ENCODE data around the gene AGPS. TPM values are rescaled to one million over a fixed set of nuclear protein-coding genes. Genes with fewer than 3 reads are reported as not detected.

AGPS gene
- total and polyA plus RNA-seq, 2 of the 13 experiments (the other 11 are each of a cell fraction or from before 2014, with no cell fraction given), result 39.4 to 99.0 TPM

DNA sequence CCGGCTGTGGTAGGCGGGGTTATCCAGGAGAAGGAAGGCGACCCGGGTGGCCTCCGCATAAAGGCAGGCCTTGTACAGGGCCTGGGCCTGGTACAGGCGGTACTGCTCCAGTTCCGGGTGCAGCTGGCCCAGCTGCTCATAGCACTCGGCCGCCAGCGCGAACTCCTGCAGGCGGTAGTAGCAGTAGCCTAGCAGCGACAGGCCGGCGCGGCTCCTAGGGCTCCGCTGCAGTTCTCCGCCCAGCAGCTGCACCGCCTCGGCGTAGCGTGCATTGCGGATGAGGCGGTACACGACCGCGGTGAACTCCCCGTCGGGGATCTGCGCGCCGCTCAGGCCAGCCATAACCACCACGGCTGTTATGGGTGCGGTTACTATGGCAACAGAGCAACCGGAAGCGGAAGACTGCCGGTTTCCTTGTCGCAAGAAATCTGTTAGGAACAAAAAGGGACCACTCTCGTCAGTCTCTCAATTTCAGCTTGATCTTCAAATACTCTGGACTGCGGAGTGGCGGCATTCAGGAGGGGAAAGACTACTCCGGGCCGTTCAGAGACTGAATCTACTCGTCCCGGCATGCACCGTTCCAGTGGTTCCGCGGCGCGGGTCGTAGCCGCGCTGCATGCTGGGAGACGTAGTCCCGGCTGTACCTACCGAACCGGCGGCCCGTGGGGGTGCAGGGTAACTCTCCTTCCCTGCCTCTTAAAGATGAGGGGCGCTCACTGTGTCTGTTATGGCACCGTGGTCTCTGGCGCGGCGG lies 160.0 kb downstream of the AGPS start (continued):
- TF ChIP-seq, protein P1, sequence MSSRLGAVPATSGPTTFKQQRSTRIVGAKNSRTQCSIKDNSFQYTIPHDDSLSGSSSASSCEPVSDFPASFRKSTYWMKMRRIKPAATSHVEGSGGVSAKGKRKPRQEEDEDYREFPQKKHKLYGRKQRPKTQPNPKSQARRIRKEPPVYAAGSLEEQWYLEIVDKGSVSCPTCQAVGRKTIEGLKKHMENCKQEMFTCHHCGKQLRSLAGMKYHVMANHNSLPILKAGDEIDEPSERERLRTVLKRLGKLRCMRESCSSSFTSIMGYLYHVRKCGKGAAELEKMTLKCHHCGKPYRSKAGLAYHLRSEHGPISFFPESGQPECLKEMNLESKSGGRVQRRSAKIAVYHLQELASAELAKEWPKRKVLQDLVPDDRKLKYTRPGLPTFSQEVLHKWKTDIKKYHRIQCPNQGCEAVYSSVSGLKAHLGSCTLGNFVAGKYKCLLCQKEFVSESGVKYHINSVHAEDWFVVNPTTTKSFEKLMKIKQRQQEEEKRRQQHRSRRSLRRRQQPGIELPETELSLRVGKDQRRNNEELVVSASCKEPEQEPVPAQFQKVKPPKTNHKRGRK (CRISPR knock-in tag; IDR thresholded peaks at IDR 0.05), result no peak
- no peak for TF ChIP-seq FOXA1 (IDR thresholded peaks at IDR 0.05)
- TF ChIP-seq FOXA1 (CRISPR knock-in tag; IDR thresholded peaks at IDR 0.05), result 0 out of 2 replicates have a peak, but pooled peaks have one; percentile 30
- TF ChIP-seq, protein P2, sequence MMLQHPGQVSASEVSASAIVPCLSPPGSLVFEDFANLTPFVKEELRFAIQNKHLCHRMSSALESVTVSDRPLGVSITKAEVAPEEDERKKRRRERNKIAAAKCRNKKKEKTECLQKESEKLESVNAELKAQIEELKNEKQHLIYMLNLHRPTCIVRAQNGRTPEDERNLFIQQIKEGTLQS (CRISPR knock-in tag; IDR thresholded peaks at IDR 0.05), result no peak
- TF ChIP-seq THAP11 (CRISPR knock-in tag; IDR thresholded peaks at IDR 0.05), result peak; percentile 98
- no peak; the same call in 1 of the 2 replicates for TF ChIP-seq FOXO1 (CRISPR knock-in tag; IDR thresholded peaks at IDR 0.05)
- TF ChIP-seq ZFX (CRISPR knock-in tag; IDR thresholded peaks at IDR 0.05; ENCODE audit: low read depth), result peak; percentile 92
- peak; percentile 76 for TF ChIP-seq GABPA (IDR thresholded peaks at IDR 0.05; ENCODE audit: low read depth, low read length)
- peak; percentile 95 for TF ChIP-seq GABPA (CRISPR knock-in tag; IDR thresholded peaks at IDR 0.05; ENCODE audit: low read depth)
- TF ChIP-seq ELF1 (CRISPR knock-in tag; IDR thresholded peaks at IDR 0.05), result peak; percentile 93
- no peak; the same call in 1 of the 2 replicates for TF ChIP-seq NCOA1 (CRISPR knock-in tag; IDR thresholded peaks at IDR 0.05)
- TF ChIP-seq RAD21 (CRISPR knock-in tag; IDR thresholded peaks at IDR 0.05), result peak; percentile 40; the same call in 1 of the 2 replicates
- TF ChIP-seq ZNF644 (CRISPR knock-in tag; IDR thresholded peaks at IDR 0.05; ENCODE audit: low read depth), result peak; percentile 24; the same call in 1 of the 2 replicates
- TF ChIP-seq FIP1L1 (IDR thresholded peaks at IDR 0.05; ENCODE audit: borderline replicate concordance, insufficient read depth, low read depth, low read length), result no peak; the same call in 1 of the 2 replicates
- no peak for TF ChIP-seq ZNF558 (CRISPR knock-in tag; IDR thresholded peaks at IDR 0.05; ENCODE audit: borderline replicate concordance)
- no peak for TF ChIP-seq ZNF724P (CRISPR knock-in tag; IDR thresholded peaks at IDR 0.05; ENCODE audit: borderline replicate concordance)
- TF ChIP-seq, protein P3, sequence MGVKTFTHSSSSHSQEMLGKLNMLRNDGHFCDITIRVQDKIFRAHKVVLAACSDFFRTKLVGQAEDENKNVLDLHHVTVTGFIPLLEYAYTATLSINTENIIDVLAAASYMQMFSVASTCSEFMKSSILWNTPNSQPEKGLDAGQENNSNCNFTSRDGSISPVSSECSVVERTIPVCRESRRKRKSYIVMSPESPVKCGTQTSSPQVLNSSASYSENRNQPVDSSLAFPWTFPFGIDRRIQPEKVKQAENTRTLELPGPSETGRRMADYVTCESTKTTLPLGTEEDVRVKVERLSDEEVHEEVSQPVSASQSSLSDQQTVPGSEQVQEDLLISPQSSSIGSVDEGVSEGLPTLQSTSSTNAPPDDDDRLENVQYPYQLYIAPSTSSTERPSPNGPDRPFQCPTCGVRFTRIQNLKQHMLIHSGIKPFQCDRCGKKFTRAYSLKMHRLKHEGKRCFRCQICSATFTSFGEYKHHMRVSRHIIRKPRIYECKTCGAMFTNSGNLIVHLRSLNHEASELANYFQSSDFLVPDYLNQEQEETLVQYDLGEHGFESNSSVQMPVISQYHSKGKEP (CRISPR knock-in tag; IDR thresholded peaks at IDR 0.05), result peak; percentile 56; the same call in 1 of the 2 replicates
- no peak for TF ChIP-seq NFKBIZ (CRISPR knock-in tag; IDR thresholded peaks at IDR 0.05)
- no peak; the same call in 1 of the 2 replicates for TF ChIP-seq ZNF674 (CRISPR knock-in tag; IDR thresholded peaks at IDR 0.05; ENCODE audit: low read depth)
- no peak for TF ChIP-seq TBX3 (IDR thresholded peaks at IDR 0.05; ENCODE audit: borderline replicate concordance)
- TF ChIP-seq, protein P4, sequence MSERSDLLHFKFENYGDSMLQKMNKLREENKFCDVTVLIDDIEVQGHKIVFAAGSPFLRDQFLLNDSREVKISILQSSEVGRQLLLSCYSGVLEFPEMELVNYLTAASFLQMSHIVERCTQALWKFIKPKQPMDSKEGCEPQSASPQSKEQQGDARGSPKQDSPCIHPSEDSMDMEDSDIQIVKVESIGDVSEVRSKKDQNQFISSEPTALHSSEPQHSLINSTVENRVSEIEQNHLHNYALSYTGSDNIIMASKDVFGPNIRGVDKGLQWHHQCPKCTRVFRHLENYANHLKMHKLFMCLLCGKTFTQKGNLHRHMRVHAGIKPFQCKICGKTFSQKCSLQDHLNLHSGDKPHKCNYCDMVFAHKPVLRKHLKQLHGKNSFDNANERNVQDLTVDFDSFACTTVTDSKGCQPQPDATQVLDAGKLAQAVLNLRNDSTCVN (CRISPR knock-in tag; IDR thresholded peaks at IDR 0.05; ENCODE audit: borderline replicate concordance), result peak; percentile 50
- peak; percentile 86 for TF ChIP-seq ATF1 (CRISPR knock-in tag; IDR thresholded peaks at IDR 0.05)
- TF ChIP-seq, protein P5, sequence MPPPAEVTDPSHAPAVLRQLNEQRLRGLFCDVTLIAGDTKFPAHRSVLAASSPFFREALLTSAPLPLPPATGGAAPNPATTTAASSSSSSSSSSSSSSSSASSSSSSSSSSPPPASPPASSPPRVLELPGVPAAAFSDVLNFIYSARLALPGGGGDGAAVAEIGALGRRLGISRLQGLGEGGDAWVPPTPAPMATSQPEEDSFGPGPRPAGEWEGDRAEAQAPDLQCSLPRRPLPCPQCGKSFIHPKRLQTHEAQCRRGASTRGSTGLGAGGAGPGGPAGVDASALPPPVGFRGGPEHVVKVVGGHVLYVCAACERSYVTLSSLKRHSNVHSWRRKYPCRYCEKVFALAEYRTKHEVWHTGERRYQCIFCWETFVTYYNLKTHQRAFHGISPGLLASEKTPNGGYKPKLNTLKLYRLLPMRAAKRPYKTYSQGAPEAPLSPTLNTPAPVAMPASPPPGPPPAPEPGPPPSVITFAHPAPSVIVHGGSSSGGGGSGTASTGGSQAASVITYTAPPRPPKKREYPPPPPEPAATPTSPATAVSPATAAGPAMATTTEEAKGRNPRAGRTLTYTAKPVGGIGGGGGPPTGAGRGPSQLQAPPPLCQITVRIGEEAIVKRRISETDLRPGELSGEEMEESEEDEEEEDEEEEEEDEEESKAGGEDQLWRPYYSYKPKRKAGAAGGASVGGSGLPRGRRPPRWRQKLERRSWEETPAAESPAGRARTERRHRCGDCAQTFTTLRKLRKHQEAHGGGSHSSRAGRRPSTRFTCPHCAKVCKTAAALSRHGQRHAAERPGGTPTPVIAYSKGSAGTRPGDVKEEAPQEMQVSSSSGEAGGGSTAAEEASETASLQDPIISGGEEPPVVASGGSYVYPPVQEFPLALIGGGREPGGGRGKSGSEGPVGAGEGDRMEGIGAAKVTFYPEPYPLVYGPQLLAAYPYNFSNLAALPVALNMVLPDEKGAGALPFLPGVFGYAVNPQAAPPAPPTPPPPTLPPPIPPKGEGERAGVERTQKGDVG (CRISPR knock-in tag; IDR thresholded peaks at IDR 0.05; ENCODE audit: borderline replicate concordance), result no peak; the same call in 1 of the 2 replicates
